GM18870 (cell line): ENCODE data around the gene GP9.

Experiments
- ATAC-seq: cut with Tn5 transposase; IDR thresholded peaks from one replicate; pipeline ENCODE4 v1.9.1; 2021; ENCODE audit warnings: moderate library complexity; ENCODE audit not compliant: unreplicated experiment

GP9 gene

GRCh38 chr3:129027544-129027880 lies 33.1 kb upstream of the GP9 start:
- ATAC-seq, result no peak

- ATAC-seq, result no peak
Measured at GRCh38 chr3:129028866-129029265, 31.7 kb upstream of the GP9 start.

- ATAC-seq, result no peak
Measured at GRCh38 chr3:129030611-129031010, 30.0 kb upstream of the GP9 start.

DNA sequence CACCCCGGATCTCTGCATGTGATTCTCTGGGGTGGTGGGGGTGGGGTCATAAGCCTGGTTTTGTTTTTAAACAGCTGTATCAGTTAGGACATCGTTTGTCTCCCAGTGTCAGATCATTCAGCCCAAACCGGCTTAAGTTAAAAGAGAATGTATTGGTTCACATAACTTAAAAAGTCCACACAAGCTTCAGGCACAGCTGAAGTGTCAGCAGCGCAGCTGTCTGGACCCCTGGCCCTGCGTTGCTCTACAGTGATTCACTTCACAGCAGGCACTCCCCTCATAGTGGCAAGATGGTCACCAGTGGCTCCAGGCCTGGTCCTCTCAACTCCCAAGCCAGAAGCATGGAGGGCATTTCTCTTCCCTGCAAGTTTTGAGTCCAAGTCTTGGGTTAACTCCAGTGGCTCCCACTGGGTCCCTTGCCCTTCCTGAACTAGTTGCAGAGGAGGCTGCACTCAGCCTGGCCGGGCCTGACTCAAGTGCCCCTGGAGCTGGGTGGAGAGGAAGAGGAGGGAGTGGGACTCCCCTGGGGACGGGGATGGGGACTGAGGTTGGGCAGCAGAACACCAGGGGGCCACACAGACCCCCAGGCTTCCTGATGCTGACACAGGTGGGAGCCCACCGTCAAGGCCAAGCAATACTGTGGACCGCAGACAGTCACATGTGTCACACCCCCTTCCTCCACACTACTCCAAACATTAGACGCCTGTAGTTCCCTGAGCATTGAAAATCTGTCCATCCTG lies 28.9 kb upstream of the GP9 start:
- no peak for ATAC-seq

DNA sequence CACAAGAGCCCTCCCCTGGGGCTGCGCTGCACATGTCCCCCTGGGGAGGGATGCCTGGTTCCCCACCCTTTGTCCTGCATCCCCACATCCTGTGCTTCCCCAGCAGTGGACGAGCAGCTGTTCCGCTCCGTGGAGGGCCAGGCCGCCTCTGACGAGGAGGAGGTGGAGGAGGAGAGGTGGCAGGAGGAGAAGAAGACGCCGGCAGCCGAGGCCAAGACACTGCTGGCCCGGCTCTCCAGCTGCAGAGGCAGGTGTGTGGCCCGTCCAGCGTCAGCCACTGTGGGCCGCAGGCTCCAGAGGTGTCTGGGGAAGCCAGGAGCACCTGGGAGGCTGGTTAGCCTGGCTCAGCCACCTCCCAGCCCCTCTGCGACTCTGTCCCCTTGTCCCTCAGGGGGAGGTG lies 27.9 kb upstream of the GP9 start:
- ATAC-seq, result no peak

- no peak for ATAC-seq
Measured at GRCh38 chr3:129033151-129033550, 27.4 kb upstream of the GP9 start.

DNA sequence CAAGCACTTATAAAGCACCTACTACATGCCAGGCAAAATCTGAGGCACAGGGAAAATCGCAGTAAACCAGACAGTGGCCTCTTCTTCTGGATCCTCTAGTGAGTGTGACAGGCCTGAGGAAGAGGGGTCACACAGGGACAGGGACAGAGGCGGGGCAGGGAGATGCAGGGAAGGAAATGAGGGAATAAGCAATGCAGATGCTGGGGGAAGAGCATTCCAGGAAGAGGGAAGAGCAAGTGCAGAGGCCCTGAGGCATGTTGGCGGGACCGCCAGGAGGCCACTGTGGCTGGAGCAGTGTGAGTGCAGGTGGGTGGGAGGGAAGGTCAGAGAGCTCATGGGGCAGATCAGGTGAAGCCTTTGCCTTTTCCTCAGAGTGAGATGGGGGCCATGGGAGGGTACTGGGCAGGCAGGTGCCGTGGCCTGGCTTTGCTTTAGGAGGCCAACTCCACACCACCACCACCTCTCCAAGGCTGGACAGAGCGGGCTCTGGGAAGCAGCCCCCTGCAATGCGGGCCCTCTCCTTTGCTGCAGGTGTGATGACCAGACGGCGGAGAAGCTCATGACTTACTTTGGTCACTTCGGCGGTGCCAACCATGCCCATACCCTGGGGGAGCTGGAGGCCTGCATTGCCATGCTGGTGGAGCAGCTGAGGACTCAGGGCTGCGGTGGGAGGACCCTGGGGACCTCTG lies 26.8 kb upstream of the GP9 start:
- ATAC-seq, result no peak

DNA sequence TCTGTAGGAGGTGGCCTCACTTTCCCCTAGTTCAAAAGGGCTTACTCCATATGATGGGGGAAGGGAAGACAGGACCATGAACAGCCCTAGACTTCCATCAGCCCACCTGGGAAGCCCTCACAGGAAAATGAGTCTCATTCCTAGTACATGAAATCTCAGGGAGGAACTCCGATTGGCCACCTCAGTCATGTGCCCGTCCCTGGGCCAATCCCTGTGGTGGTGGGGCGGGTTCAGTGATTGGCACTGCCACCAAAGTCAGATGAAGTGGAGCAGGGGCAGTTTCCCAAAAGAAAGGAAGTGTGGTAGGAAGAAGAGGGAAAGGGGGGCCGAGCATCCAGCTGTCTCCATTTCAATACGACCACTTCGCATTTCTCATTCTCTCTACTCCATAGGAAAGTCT lies 25.9 kb upstream of the GP9 start:
- ATAC-seq, result no peak

DNA sequence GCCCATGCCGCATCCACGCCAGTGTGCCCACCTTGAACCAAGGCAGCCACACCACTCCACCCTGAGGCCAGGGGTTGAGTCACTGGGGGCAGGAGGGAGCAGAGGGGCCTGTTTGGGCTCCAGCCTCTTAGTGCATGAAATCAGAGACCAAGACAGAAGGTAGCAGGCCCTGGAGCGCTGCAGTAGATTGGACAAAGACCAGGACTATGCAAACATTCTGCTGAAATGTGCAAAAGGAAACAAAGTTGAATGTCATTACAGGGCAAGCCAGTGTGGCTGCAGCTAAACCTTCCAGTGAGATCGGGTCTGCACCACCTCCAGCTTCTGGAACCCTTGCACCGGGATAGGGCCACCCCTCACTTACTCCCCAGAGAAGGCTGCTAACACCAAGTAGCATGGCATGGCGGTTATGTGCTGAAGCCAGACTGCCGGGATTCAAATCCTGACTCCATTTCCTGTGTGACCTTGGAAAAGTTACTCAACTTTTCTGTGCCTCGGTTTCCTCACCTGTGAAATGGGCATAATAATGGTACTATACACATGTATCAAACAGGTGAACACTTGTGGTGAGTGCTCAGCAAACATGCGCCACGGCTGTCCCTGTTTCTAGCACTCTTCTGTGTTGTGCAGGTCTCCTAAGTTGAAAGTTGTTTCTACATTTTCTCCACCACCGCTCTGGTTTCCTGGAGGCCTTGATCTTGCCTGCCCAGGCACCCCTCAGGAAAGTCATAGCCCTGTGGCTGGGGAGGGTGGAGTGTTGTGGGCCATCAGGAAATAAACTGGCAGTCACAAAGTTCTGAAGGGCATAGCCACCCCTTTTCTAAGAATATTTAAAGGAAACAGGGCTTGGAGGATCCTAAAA lies 25.0 kb upstream of the GP9 start:
- no peak for ATAC-seq

DNA sequence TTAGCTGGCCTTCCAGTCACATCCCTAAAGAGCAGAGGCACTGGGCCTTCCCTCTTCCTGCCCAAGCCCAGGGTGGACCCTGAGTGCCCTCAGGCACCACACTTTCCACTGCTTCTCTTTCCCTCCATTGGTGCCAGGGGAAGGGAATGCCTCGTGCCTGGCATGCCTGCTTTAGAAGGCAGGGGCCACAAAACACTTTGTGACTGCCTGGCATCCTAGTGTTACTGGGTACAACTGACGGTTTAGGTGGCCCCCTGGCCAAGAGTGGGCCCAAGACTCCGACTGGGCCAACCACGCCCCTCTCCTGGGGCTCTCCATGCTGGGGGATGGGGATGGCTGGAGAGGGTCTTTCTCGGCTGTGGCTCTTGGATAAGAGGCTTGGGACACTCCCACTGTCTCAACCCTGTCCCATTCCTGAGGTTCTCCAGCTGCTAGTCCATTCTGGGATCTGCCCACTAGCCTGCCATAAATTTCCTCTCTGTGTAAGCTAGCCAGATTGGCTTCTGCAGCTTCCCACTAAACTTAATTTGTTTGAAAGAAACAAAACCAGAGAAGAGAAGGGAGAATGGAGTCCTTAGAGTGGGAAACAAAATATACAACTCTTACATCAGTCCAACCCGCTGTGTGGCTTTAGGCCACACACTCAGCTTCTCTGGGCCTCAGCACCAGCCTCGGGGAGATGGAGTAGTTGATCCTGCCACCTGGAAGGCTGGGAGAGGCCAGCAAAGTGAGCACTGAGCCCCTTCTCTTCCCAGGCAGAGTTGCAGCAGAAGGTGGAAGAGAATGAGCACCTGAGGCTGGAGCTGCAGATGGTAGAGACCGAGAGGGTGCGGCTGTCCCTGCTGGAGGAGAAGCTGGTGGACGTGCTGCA lies 24.1 kb upstream of the GP9 start:
- no peak for ATAC-seq

- no peak for ATAC-seq
Measured at GRCh38 chr3:129037093-129037419, 23.5 kb upstream of the GP9 start.

DNA sequence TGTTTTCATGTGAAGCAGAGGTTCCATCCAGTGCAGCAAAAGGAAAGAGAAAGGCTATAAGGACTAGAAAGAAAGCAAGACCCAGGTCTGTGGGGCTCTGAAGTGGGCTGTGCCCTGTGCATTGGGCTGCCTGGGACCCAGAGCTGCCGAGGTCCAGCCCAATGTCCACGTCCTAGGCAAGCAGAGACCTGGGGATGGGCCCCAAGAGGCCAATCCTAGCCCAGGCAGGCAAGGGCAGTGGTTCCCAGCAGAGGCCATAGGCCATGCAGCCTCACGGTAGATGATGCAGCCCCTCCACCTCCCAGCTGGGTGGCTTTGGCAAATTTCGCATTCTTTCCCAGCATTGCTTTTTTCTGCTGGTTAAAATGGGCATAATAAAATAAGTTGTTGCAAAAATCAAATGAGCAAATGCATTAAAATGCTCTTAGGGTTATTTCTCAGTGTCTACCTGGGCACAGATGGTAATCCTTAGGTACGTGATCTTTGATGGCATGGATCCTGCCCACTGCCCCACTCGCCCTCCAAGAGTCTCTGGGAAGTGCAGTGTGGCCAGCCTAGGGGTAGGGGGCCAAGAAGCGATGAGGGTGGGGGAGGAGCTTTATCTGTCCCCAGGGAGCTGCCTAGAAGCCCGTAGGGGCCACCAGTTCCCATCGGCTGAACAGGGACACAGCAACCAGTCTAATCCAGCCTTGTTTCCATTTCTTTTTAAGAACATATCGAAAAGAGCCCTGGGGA lies 22.3 kb upstream of the GP9 start:
- no peak for ATAC-seq

DNA sequence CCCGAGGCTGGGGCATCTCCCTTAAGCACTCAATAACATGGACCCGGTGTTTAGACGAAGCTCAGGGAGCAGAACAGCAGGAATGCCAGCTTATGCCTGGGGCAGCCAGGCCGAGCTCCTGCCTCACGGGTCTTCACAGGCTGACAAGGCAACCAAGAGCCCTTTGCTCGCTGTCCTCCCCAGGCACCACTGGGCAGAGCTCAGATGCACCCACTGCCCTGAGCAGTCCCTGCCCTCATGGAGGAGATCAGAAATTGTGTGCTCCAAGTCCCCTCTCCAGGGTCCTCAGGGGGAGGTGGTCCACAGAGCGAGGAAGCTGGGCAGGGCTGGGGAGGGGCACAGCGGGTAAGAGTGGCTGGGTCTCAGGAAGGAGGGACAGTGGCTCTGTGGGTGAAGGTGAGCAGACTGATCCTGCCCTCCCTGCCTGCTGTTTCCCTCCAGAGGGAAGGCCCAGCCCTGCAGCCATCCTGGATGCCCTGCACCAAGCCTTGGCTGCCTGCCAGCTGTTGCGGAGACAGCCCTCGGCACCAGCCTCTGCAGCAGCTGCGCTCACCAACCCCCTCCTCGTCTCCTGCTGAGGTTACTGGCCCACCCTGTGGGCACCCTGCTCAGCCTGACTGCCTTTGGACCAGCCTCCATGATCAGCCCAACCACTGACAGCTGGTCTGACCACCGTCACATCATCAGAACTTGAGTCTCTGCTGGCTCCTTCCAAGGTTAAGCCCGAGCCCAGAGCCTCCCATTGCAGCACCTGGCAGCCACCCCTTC lies 21.1 kb upstream of the GP9 start:
- ATAC-seq, result no peak

- no peak for ATAC-seq
Measured at GRCh38 chr3:129040039-129040336, 20.6 kb upstream of the GP9 start.

- ATAC-seq, result no peak
Measured at GRCh38 chr3:129040579-129041300, 19.8 kb upstream of the GP9 start.

GRCh38 chr3:129045675-129046036 lies 14.9 kb upstream of the GP9 start:
- ATAC-seq, result no peak

- no peak for ATAC-seq
Measured at GRCh38 chr3:129046037-129046731, 14.4 kb upstream of the GP9 start.

DNA sequence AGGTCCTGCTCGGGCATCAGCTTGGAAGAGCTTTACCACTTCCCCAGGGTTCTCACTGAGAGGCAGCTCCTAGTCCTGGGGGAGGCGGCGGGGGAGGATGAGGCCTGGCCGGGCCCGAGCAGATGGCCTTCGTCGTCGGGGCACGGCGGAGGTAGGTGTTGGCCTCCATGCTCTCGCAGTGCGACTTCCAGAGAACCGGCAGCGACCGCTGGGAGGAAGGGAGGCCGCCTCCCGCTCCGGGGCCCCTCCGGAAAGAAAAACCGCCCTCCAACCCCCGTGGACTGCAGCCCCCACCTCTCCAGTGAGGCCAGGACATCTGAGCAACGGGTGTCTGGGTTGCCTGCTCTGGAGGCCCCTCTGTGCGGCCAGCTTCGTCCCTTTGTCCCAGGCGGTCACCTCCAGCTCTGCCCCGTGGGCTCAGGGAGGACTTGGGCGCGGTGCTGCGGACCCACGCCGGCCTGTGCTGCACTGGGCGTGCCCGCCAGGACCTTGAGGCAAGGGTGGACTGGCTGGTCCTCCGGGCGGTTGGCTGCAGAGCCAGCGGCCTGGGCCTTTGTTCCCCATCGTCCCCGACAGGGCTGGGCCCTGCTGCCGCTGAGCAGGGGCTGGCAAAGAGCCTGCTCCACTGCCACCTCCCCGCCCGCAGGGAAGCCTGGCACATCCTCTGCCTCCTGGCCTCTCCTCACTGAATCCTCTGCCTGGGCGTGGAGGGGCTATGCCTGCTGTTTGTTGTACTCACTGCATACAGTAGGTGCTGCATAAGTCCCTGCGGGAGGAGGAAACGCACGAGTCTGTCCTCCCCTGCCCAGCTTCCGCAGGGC lies 13.6 kb upstream of the GP9 start:
- no peak for ATAC-seq
